Measurements from ENCODE around the gene IFI16. TPM values are rescaled to one million over a fixed set of nuclear protein-coding genes. Genes with fewer than 3 reads are reported as not detected.

The IFI16 gene
- polyA plus RNA-seq, 1 experiment = 179 TPM

GRCh38 chr1:158972841-158973240 is 36.9 kb upstream of the IFI16 start:
- H3K27ac ChIP-seq (ENCODE audit: low read depth, low read length) = no peak overlapping the region
- H3K4me3 ChIP-seq (ENCODE audit: low read depth, low read length) = no peak overlapping the region
- TF ChIP-seq CTCF (IDR thresholded peaks at IDR 0.05; ENCODE audit: low read depth, low read length) = no peak
- H3K9me3 ChIP-seq (ENCODE audit: control insufficient read depth, insufficient read depth, low read length) = no peaks in the 10 kb centered on the region
- no peaks in the 10 kb centered on the region for H3K27me3 ChIP-seq (ENCODE audit: control insufficient read depth, insufficient read depth, low read length)
- DNase-seq (ENCODE audit: low read depth, low spot score) = no peak
- ChIA-PET POLR2A (no interaction called here), CTCF (interaction anchor here (0.7 kb wide), 1 partner anchor 109 kb away, joined by 3 read pairs; no protein-coding TSS in a partner anchor)

GRCh38 chr1:158976219-158976618 is 33.5 kb upstream of the IFI16 start:
- ChIA-PET CTCF (interaction anchor here (0.7 to 1.9 kb wide), 3 partner anchors 10 to 222 kb away, joined by 3 to 4 read pairs (median 3); no protein-coding TSS in a partner anchor), POLR2A (no interaction called here)
- TF ChIP-seq CTCF (IDR thresholded peaks at IDR 0.05; ENCODE audit: low read depth, low read length) = no peak
- no peak overlapping the region for H3K4me3 ChIP-seq (ENCODE audit: low read depth, low read length)
- DNase-seq (ENCODE audit: low read depth, low spot score) = no peak
- no peak overlapping the region for H3K27ac ChIP-seq (ENCODE audit: low read depth, low read length)
- H3K27me3 ChIP-seq (ENCODE audit: control insufficient read depth, insufficient read depth, low read length) = no peaks in the 10 kb centered on the region
- no peaks in the 10 kb centered on the region for H3K9me3 ChIP-seq (ENCODE audit: control insufficient read depth, insufficient read depth, low read length)

GRCh38 chr1:158978730-158979129 is 31.0 kb upstream of the IFI16 start:
- ChIA-PET CTCF (no interaction called here), POLR2A (no interaction called here)
- H3K9me3 ChIP-seq (ENCODE audit: control insufficient read depth, insufficient read depth, low read length) = no peaks in the 10 kb centered on the region
- no peak overlapping the region for H3K27ac ChIP-seq (ENCODE audit: low read depth, low read length)
- no peaks in the 10 kb centered on the region for H3K27me3 ChIP-seq (ENCODE audit: control insufficient read depth, insufficient read depth, low read length)
- no peak for DNase-seq (ENCODE audit: low read depth, low spot score)
- H3K4me3 ChIP-seq (ENCODE audit: low read depth, low read length) = no peak overlapping the region
- TF ChIP-seq CTCF (IDR thresholded peaks at IDR 0.05; ENCODE audit: low read depth, low read length) = no peak

GRCh38 chr1:158979229-158979628 is 30.5 kb upstream of the IFI16 start:
- DNase-seq (ENCODE audit: low read depth, low spot score) = no peak
- ChIA-PET POLR2A (no interaction called here), CTCF (no interaction called here)
- Histone ChIP-seq H3K9me3 (ENCODE audit: control insufficient read depth, insufficient read depth, low read length) (no peaks in the 10 kb centered on the region), H3K4me3 (ENCODE audit: low read depth, low read length) (no peak overlapping the region), H3K27me3 (ENCODE audit: control insufficient read depth, insufficient read depth, low read length) (no peaks in the 10 kb centered on the region), H3K27ac (ENCODE audit: low read depth, low read length) (no peak overlapping the region)
- TF ChIP-seq CTCF (IDR thresholded peaks at IDR 0.05; ENCODE audit: low read depth, low read length) = no peak

GRCh38 chr1:158983235-158983634 is 26.5 kb upstream of the IFI16 start:
- POLR2A ChIA-PET = no interaction called here
- CTCF ChIA-PET = no interaction called here

More at GRCh38 chr1:158983235-158983634, 26.5 kb upstream of the IFI16 start:
- Histone ChIP-seq H3K9me3 (ENCODE audit: control insufficient read depth, insufficient read depth, low read length) (no peaks in the 10 kb centered on the region), H3K4me3 (ENCODE audit: low read depth, low read length) (no peak overlapping the region), H3K27me3 (ENCODE audit: control insufficient read depth, insufficient read depth, low read length) (no peaks in the 10 kb centered on the region), H3K27ac (ENCODE audit: low read depth, low read length) (no peak overlapping the region)
- no peak for DNase-seq (ENCODE audit: low read depth, low spot score)
- no peak for TF ChIP-seq CTCF (IDR thresholded peaks at IDR 0.05; ENCODE audit: low read depth, low read length)
